GM12874 (cell line): ENCODE data around the gene NCL.

Experiments
- CTCF ChIP-seq: IDR thresholded peaks from 2 replicates; pipeline ENCODE4 v1.5.1; 2011; ENCODE audit warnings: low read depth, mild to moderate bottlenecking, control low read depth, low read length, moderate library complexity; ENCODE audit not compliant: insufficient read depth

Gene NCL

GRCh38 chr2:231463698-231464575 is at the start of gene NCL:
Gene NCL (minus strand): TSS chr2:231464484. CDS start chr2:231464353, 131 bp downstream.
- no peak for TF ChIP-seq CTCF

- TF ChIP-seq CTCF = no peak
Observed at GRCh38 chr2:231513746-231514224, 49.5 kb upstream of the NCL start.

- no peak for TF ChIP-seq CTCF
Observed at GRCh38 chr2:231512222-231512621, 47.9 kb upstream of the NCL start.

- no peak for TF ChIP-seq CTCF
Observed at GRCh38 chr2:231503766-231504165, 39.5 kb upstream of the NCL start.

GRCh38 chr2:231502596-231502995 is 38.3 kb upstream of the NCL start:
- no peak for TF ChIP-seq CTCF

DNA sequence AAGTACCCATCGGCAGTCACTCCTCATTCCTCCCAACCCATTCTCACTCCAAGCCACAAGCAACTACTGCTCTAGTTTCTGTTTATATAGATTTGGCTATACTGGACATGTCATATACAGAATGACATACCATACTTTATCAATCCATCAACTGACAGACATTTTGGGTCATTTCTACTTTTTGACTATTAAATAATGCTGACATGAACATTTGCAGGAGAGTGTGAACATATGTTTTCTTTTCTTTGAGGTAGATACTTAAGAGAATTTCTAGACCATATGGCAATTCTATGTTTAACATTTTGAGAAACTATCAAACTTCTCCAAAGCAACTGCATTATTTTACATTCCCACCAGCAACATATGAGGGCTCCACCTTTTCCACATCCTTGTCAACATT is 33.4 kb upstream of the NCL start:
- no peak for TF ChIP-seq CTCF

DNA sequence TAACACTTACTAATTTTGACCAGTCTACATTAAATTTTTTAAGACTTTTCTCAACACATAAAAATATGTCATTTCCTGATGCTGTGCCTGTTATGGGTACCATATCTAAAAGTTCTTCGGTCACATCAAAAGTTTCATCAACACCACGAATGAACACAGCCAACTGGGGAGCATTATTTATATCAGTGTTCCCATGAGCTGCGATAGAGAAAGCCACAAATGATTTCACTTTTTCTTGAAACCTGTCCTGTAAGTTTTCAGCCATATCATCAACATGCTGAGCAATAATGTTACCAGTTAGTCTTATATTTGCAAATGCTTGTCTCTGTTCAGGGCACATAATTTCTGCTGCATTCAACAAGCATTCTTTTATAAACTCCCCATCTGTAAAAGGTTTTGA is 30.4 kb upstream of the NCL start:
- no peak for TF ChIP-seq CTCF
